Measurements from ENCODE around the gene THBS4.
"Not testable (repeated sequence)": the region's sequence is repeated elsewhere in the genome, so short reads cannot be mapped to it uniquely, and the experiment has no call there.

DNA sequence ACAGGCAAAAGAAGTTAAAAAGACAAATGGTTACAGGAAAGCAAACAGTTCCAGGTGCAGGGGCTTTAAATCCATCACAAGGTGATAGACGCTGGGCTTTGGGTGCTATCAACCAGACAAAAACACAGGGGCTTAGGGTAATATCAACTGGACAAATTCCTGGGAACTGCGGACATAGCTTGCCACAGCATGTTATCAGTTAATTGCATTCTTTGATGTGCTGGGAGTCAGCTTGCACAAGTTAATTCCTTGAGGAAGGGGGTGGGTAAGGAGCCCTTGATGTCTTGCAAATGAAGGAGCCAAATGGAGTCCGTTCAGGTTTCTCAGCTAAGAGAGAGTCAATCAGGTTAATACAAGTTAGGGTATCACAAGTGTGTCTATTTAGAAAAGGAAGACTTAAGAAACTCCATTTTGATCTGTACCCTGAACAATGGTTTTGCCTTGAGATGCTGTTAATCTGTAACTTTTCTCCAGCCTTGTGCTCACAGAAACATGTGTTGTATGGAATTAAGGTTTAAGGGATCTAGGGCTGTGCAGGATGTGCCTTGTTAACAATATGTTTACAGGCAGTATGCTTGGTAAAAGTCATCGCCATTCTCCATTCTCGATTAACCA is 76.3 kb downstream of the THBS4 start:
- not testable (repeated sequence) for TF ChIP-seq SP1, TARDBP (IDR thresholded peaks at IDR 0.05)

Data from HEK293T (cell line).